Stomach (tissue), 4 donors: ENCODE results near the gene TCHP.

Experiments
- CTCF ChIP-seq, 7 experiments: fragments of 450-650 bp in 4 of 7; fragments of 200-600 bp in 3 of 7; sonication (generic) in 3 of 7; IDR thresholded peaks; one replicate each; pipeline ENCODE4 v1.5.1; 2016 to 2019; ENCODE audit warnings: antibody characterized with exemption in 7 of 7, control low read depth in 2 of 7, mild to moderate bottlenecking in 1 of 7
- POLR2A ChIP-seq, 4 donors: fragments of 450-650 bp; IDR thresholded peaks; one replicate each; pipeline ENCODE4 v1.6.1; 2016; ENCODE audit warnings: antibody characterized with exemption in 4 of 4, control low read depth in 2 of 4, mild to moderate bottlenecking in 1 of 4, moderate library complexity in 1 of 4
- POLR2AphosphoS5 ChIP-seq, 3 donors: sonication (generic); formaldehyde crosslinking; IDR thresholded peaks; one replicate each; pipeline ENCODE4 v1.6.1; 2016; ENCODE audit warnings: antibody characterized with exemption in 3 of 3

DNA sequence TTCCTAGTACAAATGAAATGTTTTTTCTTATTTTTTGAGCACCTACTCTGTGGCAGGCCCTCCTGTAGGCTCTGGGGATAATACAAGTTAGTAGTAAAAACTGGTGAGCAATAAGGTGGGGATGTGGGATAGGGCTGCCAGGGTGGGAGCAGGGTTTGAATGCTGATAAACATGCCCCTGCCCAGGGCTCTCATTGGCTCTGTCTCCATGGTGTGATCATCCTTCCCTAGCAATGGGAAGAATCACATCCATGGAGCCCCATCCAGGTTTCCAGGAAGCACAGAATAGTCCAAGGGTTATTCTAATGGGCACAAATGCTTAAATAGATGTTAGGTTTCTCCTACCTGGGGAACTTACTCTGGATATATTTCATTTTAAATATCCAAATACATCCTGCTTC, 50.6 kb downstream of the TCHP start:
- TF ChIP-seq CTCF (IDR thresholded peaks at IDR 0.05) (no peak), POLR2A (IDR thresholded peaks at IDR 0.05) (no peak), POLR2AphosphoS5 (IDR thresholded peaks at IDR 0.05) (no peak)
